Uterus (tissue), 4 donors: ENCODE results near the gene CHMP3. TPM values are rescaled to one million over a fixed set of nuclear protein-coding genes. Genes with fewer than 3 reads are reported as not detected.

Source experiments
- DNase-seq, 2 donors: peaks; one replicate each; pipeline ENCODE4 v3.0.0-alpha.2; 2019 to 2020
- H3K27ac ChIP-seq, 2 donors: fragments of 200-600 bp; sonication (generic); 1 replicate in 1 of 2; 2 replicates in 1 of 2; pipeline ENCODE4 v1.5.1; 2016 to 2018
- H3K27me3 ChIP-seq, 2 donors: fragments of 200-600 bp; sonication (generic); one replicate each; pipeline ENCODE4 v1.5.1; 2018 to 2019; ENCODE audit warnings: control low read depth in 1 of 2
- H3K36me3 ChIP-seq, 2 donors: fragments of 200-600 bp; sonication (generic); one replicate each; pipeline ENCODE4 v1.5.1; 2019; ENCODE audit warnings: control low read depth in 1 of 2
- H3K4me1 ChIP-seq, 2 donors: fragments of 200-600 bp; sonication (generic); one replicate each; pipeline ENCODE4 v1.5.1; 2018 to 2019; ENCODE audit warnings: control low read depth in 1 of 2
- H3K4me3 ChIP-seq, 2 donors: fragments of 200-600 bp; sonication (generic); 1 replicate in 1 of 2; 2 replicates in 1 of 2; pipeline ENCODE4 v1.5.1; 2018 to 2019; ENCODE audit warnings: mild to moderate bottlenecking in 1 of 2
- H3K9me3 ChIP-seq, 2 donors: fragments of 200-600 bp; sonication (generic); one replicate each; pipeline ENCODE4 v1.5.1; 2019; ENCODE audit warnings: control low read depth in 1 of 2
- CTCF ChIP-seq, 4 experiments: fragments of 200-600 bp in 2 of 4; fragments of 450-650 bp in 2 of 4; sonication (generic) in 2 of 4; IDR thresholded peaks; one replicate each; pipeline ENCODE4 v1.5.1; 2016 to 2019; ENCODE audit warnings: antibody characterized with exemption in 4 of 4, mild to moderate bottlenecking in 2 of 4, moderate library complexity in 1 of 4
- POLR2A ChIP-seq, 2 donors: fragments of 450-650 bp; IDR thresholded peaks; one replicate each; pipeline ENCODE4 v1.6.1; 2016; ENCODE audit warnings: antibody characterized with exemption in 2 of 2, mild to moderate bottlenecking in 1 of 2, moderate library complexity in 1 of 2
- intact Hi-C: fragments of 100-400 bp; cut with DNase I; formaldehyde crosslinking; loops from one replicate; pipeline ENCODE4 v1.15.1; 2023; ENCODE audit warnings: low total_unique reads
- total RNA-seq, 4 donors: library from RNA; depleted of rRNA in 3 of 4; stranded (reverse); fragments of >200 nt in 3 of 4; gene quantifications; one replicate each; pipeline versions ENCODE4 v1.1.0 to v1.2.4, GENCODE V29; 2014 to 2023
- donor health status: DM: yes; HTN: yes; CAD: no.

Gene CHMP3
- total RNA-seq, 4 donors from 2014 or later = 62.4 to 143 (median 94.4) TPM

GRCh38 chr2:86525421-86526340 lies 37.6 kb downstream of the CHMP3 start:
- Histone ChIP-seq H3K4me3 (no peak overlapping the region), H3K9me3 (no peaks in the 10 kb centered on the region), H3K27ac (no peak overlapping the region), H3K27me3 (no peaks in the 10 kb centered on the region), H3K4me1 (no peaks in the 10 kb centered on the region), H3K36me3 (no peaks in the 10 kb centered on the region)
- TF ChIP-seq CTCF (IDR thresholded peaks at IDR 0.05) (no peak), POLR2A (IDR thresholded peaks at IDR 0.05) (no peak)
- DNase-seq = no peak
- intact Hi-C loops = no loop called here

GRCh38 chr2:86523491-86523890 lies 39.8 kb downstream of the CHMP3 start:
- no peak overlapping the region for H3K4me3 ChIP-seq
- TF ChIP-seq CTCF (IDR thresholded peaks at IDR 0.05) (no peak), POLR2A (IDR thresholded peaks at IDR 0.05) (no peak)
- no peaks in the 10 kb centered on the region for H3K4me1 ChIP-seq
- no peak overlapping the region for H3K27ac ChIP-seq
- DNase-seq = no peak
- H3K27me3 ChIP-seq = no peaks in the 10 kb centered on the region
- no peaks in the 10 kb centered on the region for H3K36me3 ChIP-seq
- no peaks in the 10 kb centered on the region for H3K9me3 ChIP-seq
- intact Hi-C loops = no loop called here

GRCh38 chr2:86522711-86523110 lies 40.5 kb downstream of the CHMP3 start:
- Histone ChIP-seq H3K27me3 (no peaks in the 10 kb centered on the region), H3K4me3 (no peak overlapping the region), H3K4me1 (no peaks in the 10 kb centered on the region), H3K9me3 (no peaks in the 10 kb centered on the region), H3K36me3 (no peaks in the 10 kb centered on the region), H3K27ac (no peak overlapping the region)
- intact Hi-C loops = no loop called here
- TF ChIP-seq CTCF (IDR thresholded peaks at IDR 0.05) = no peak
- TF ChIP-seq POLR2A (IDR thresholded peaks at IDR 0.05) = no peak
- DNase-seq = no peak

GRCh38 chr2:86521922-86522321 lies 41.3 kb downstream of the CHMP3 start:
- Histone ChIP-seq H3K27me3 (no peaks in the 10 kb centered on the region), H3K9me3 (no peaks in the 10 kb centered on the region), H3K4me1 (no peaks in the 10 kb centered on the region), H3K4me3 (no peak overlapping the region), H3K27ac (no peak overlapping the region), H3K36me3 (no peaks in the 10 kb centered on the region)
- DNase-seq = no peak
- TF ChIP-seq CTCF (IDR thresholded peaks at IDR 0.05) (no peak), POLR2A (IDR thresholded peaks at IDR 0.05) (no peak)
- intact Hi-C loops = no loop called here

- Histone ChIP-seq H3K9me3 (no peaks in the 10 kb centered on the region), H3K27me3 (no peaks in the 10 kb centered on the region), H3K4me3 (no peak overlapping the region), H3K4me1 (no peaks in the 10 kb centered on the region), H3K36me3 (no peaks in the 10 kb centered on the region), H3K27ac (no peak overlapping the region)
- intact Hi-C loops = no loop called here
- TF ChIP-seq POLR2A (IDR thresholded peaks at IDR 0.05) = no peak
- no peak for TF ChIP-seq CTCF (IDR thresholded peaks at IDR 0.05)
- no peak for DNase-seq
These were observed 43.1 kb downstream of the CHMP3 start for GRCh38 chr2:86520153-86520552.
